DOHH2 (cell line): Measurements from ENCODE around the gene NAE1.

Source experiments
- CTCF ChIP-seq: fragments of 200-600 bp; sonication (generic); IDR thresholded peaks from one replicate; pipeline ENCODE4 v1.5.1; 2014; ENCODE audit warnings: antibody characterized with exemption, mild to moderate bottlenecking, low read depth, low read length; ENCODE audit not compliant: poor library complexity, severe bottlenecking
- EZH2phosphoT487 ChIP-seq: fragments of 200-600 bp; sonication (generic); IDR thresholded peaks from 2 replicates; pipeline ENCODE4 v1.6.1; 2017; ENCODE audit warnings: borderline replicate concordance, mild to moderate bottlenecking, antibody characterized with exemption, low read length, moderate library complexity, mixed read lengths

- TF ChIP-seq CTCF (no peak), EZH2phosphoT487 (no peak)
Observed at GRCh38 chr16:66774981-66775380, 55.8 kb downstream of the NAE1 start.
